OCI-LY7 (cell line): ENCODE results near the gene HOXD8. TPM values are rescaled to one million over a fixed set of nuclear protein-coding genes. Genes with fewer than 3 reads are reported as not detected.

ENCODE experiments used
- BruUV-seq: library from RNA; stranded (reverse); fragments of 400-500 nt; replicated peaks from 2 replicates; lab custom pipeline; 2021; lab: Mats Ljungman, UMichigan
- CTCF ChIA-PET: fragments of 300-600 bp; sonication (Branson Sonifier 250); formaldehyde crosslinking; loops from one replicate; lab custom pipeline; 2022; ENCODE audit warnings: antibody characterized with exemption; ENCODE audit not compliant: unreplicated experiment; lab: Charles Lee
- POLR2A ChIA-PET: fragments of 300-600 bp; sonication (Branson Sonifier 250); formaldehyde crosslinking; loops from one replicate; lab custom pipeline; 2022; ENCODE audit warnings: antibody characterized with exemption; lab: Charles Lee
- DNase-seq: peaks from one replicate; pipeline ENCODE4 v3.0.0-alpha.2; 2015; ENCODE audit warnings: low spot score
- H2AFZ ChIP-seq: fragments of 200-600 bp; sonication (generic), shearing (Covaris generic); 2 replicates; pipeline ENCODE4 v1.6.1; 2014; ENCODE audit warnings: mild to moderate bottlenecking, antibody characterized with exemption, low read length, moderate library complexity
- H3K27ac ChIP-seq: fragments of 200-600 bp; sonication (generic); 2 replicates; pipeline ENCODE4 v1.5.1; 2014; ENCODE audit warnings: mixed run types, low read depth, mild to moderate bottlenecking, moderate library complexity, low read length, inconsistent platforms; ENCODE audit not compliant: poor library complexity, severe bottlenecking
- H3K36me3 ChIP-seq: fragments of 200-600 bp; sonication (generic); 2 replicates; pipeline ENCODE4 v1.6.1; 2014; ENCODE audit warnings: mild to moderate bottlenecking, antibody characterized with exemption, low read length, moderate library complexity, mixed read lengths; ENCODE audit not compliant: insufficient read depth
- H3K4me1 ChIP-seq: fragments of 200-600 bp; sonication (generic); 2 replicates; pipeline ENCODE4 v1.5.1; 2014; ENCODE audit warnings: mild to moderate bottlenecking, low read length; ENCODE audit not compliant: insufficient read depth, poor library complexity, severe bottlenecking
- H3K4me2 ChIP-seq: fragments of 200-600 bp; sonication (generic); 2 replicates; pipeline ENCODE4 v1.6.1; 2014; ENCODE audit warnings: mild to moderate bottlenecking, low read length
- H3K4me3 ChIP-seq: fragments of 200-600 bp; sonication (generic); 2 replicates; pipeline ENCODE4 v1.5.1; 2014; ENCODE audit warnings: mild to moderate bottlenecking, low read depth, low read length; ENCODE audit not compliant: poor library complexity, severe bottlenecking
- H3K79me2 ChIP-seq: fragments of 200-600 bp; sonication (generic); 2 replicates; pipeline ENCODE4 v1.6.1; 2016; ENCODE audit warnings: low read depth, mild to moderate bottlenecking, low read length, moderate library complexity, mixed read lengths; ENCODE audit not compliant: insufficient read depth
- H3K9me2 ChIP-seq: fragments of 200-600 bp; sonication (generic); 2 replicates; pipeline ENCODE4 v1.6.1; 2016; ENCODE audit warnings: mild to moderate bottlenecking, low read length, mixed read lengths; ENCODE audit not compliant: insufficient read depth
- H3K9me3 ChIP-seq: fragments of 200-600 bp; sonication (generic); 2 replicates; pipeline ENCODE4 v1.6.1; 2014; ENCODE audit warnings: mild to moderate bottlenecking, mixed run types, low read length, mixed read lengths
- H4K20me1 ChIP-seq: fragments of 200-600 bp; sonication (generic); 2 replicates; pipeline ENCODE4 v1.6.1; 2014; ENCODE audit warnings: mild to moderate bottlenecking, antibody characterized with exemption, low read length, moderate library complexity, mixed read lengths; ENCODE audit not compliant: insufficient read depth
- EZH2phosphoT487 ChIP-seq: fragments of 200-600 bp; sonication (generic); IDR thresholded peaks from 2 replicates; pipeline ENCODE4 v1.6.1; 2018; ENCODE audit warnings: low read depth, borderline replicate concordance, mild to moderate bottlenecking, mixed run types, antibody characterized with exemption, low read length, moderate library complexity, mixed read lengths
- intact Hi-C: fragments of 100-400 bp; cut with micrococcal nuclease; formaldehyde crosslinking; loops from one replicate; pipeline ENCODE4 v1.10.0; 2022; ENCODE audit not compliant: unreplicated experiment
- total RNA-seq, 2 experiments: library from RNA; depleted of rRNA in 1 of 2; stranded (reverse); fragments of >200 nt in 1 of 2; shearing (Covaris generic) in 1 of 2; gene quantifications; 2 replicates each; pipeline ENCODE4 v1.2.3, GENCODE V29; 2014 to 2022
- TF ChIP-seq, protein P1 (sequence below): fragments of 200-600 bp; sonication (generic); conservative IDR thresholded peaks from 2 replicates; pipeline ENCODE4 v1.5.1; 2014; ENCODE audit warnings: mild to moderate bottlenecking, antibody characterized with exemption, low read length, moderate library complexity, mixed read lengths

The HOXD8 gene
- total RNA-seq, 2 experiments from 2014 or later = not detected

GRCh38 chr2:176096243-176096985 lies 33.1 kb upstream of the HOXD8 start:
- Histone ChIP-seq H3K4me2 (peak overlapping the region; percentile 81), H3K9me2 (no peaks in the 10 kb centered on the region), H3K36me3 (no peaks in the 10 kb centered on the region), H3K9me3 (no peaks in the 10 kb centered on the region), H2AFZ (peak overlapping the region; percentile 96), H3K27ac (no peak overlapping the region), H3K4me1 (peaks cover 14% of the 10 kb centered on the region), H4K20me1 (no peaks in the 10 kb centered on the region), H3K4me3 (peak overlapping the region; percentile 63), H3K79me2 (no peaks in the 10 kb centered on the region)
- intact Hi-C loops = no loop called here
- ChIA-PET CTCF (no interaction called here), POLR2A (interaction anchor here (0.7 to 1.5 kb wide), 2 partner anchors 95 to 408 kb away, joined by 3 to 4 read pairs; partner anchors contain the start of gene LNPK)
- peak; percentile 5 for DNase-seq
- no TSS peak for BruUV-seq
- TF ChIP-seq, protein P1, sequence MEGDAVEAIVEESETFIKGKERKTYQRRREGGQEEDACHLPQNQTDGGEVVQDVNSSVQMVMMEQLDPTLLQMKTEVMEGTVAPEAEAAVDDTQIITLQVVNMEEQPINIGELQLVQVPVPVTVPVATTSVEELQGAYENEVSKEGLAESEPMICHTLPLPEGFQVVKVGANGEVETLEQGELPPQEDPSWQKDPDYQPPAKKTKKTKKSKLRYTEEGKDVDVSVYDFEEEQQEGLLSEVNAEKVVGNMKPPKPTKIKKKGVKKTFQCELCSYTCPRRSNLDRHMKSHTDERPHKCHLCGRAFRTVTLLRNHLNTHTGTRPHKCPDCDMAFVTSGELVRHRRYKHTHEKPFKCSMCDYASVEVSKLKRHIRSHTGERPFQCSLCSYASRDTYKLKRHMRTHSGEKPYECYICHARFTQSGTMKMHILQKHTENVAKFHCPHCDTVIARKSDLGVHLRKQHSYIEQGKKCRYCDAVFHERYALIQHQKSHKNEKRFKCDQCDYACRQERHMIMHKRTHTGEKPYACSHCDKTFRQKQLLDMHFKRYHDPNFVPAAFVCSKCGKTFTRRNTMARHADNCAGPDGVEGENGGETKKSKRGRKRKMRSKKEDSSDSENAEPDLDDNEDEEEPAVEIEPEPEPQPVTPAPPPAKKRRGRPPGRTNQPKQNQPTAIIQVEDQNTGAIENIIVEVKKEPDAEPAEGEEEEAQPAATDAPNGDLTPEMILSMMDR = no peak
- TF ChIP-seq EZH2phosphoT487 = no peak

GRCh38 chr2:176096986-176097819 lies 32.3 kb upstream of the HOXD8 start:
- Histone ChIP-seq H3K36me3 (no peaks in the 10 kb centered on the region), H3K4me2 (peak overlapping the region; percentile 81), H3K79me2 (no peaks in the 10 kb centered on the region), H3K27ac (no peak overlapping the region), H3K9me3 (no peaks in the 10 kb centered on the region), H3K4me3 (peak overlapping the region; percentile 63), H3K9me2 (no peaks in the 10 kb centered on the region), H2AFZ (peak overlapping the region; percentile 96), H3K4me1 (peaks cover 14% of the 10 kb centered on the region), H4K20me1 (no peaks in the 10 kb centered on the region)
- CTCF ChIA-PET = interaction anchor here (0.5 to 0.6 kb wide), 2 partner anchors 12 to 520 kb away, joined by 3 read pairs; no protein-coding TSS in a partner anchor
- peak; percentile 77 for DNase-seq
- BruUV-seq = no TSS peak
- intact Hi-C loops = loop anchor here (1.0 kb wide), 2 partner anchors 407 to 731 kb away; no protein-coding TSS in a partner anchor
- POLR2A ChIA-PET = interaction anchor here (0.6 to 1.5 kb wide), 2 partner anchors 95 to 127 kb away, joined by 3 to 4 read pairs; partner anchors contain the start of gene LNPK
- TF ChIP-seq EZH2phosphoT487 = no peak
- TF ChIP-seq, protein P1 = peak; percentile 76
